ENCODE results near the gene TMEM233. TPM values are rescaled to one million over a fixed set of nuclear protein-coding genes. Genes with fewer than 3 reads are reported as not detected.

The TMEM233 gene
- total and polyA plus RNA-seq, 9 of the 15 experiments (the other 6 are each of a cell fraction or from before 2014, with no cell fraction given): 0.04 to 0.17 (median 0.07) TPM; not detected in 2

GRCh38 chr12:119576915-119577314, 16.7 kb upstream of the TMEM233 start:
- no peaks in the 10 kb centered on the region for H3K36me3 ChIP-seq (ENCODE audit: control insufficient read depth, insufficient read depth, low read length)
- H4K20me1 ChIP-seq (replicated peaks; ENCODE audit: control insufficient read depth, insufficient read depth, low read length): no peaks in the 10 kb centered on the region
- H3K27me3 ChIP-seq (ENCODE audit: control insufficient read depth in 2 of 2, insufficient read depth in 2 of 2, low read length in 2 of 2): no peaks in the 10 kb centered on the region; a peak in 2 of 5 replicates
- H3K9me3 ChIP-seq (replicated peaks; ENCODE audit: control insufficient read depth, insufficient read depth, low read depth, low read length): no peaks in the 10 kb centered on the region
- DNase-seq (ENCODE audit: extremely low read depth in 1 of 4, low spot score in 3 of 4): no peak
- WGBS (ENCODE audit: insufficient coverage, low coverage, missing lambda C conversion rate): 0% methylated on average over 1 of the region's 1 CpG
- no peak for FAIRE-seq
- H3K4me1 ChIP-seq (replicated peaks in 1 of 2; ENCODE audit: control insufficient read depth in 2 of 2, insufficient read depth in 2 of 2, low read length in 2 of 2): no peaks in the 10 kb centered on the region
- in situ Hi-C loops (cut with MboI) (no loop called here), intact Hi-C loops (cut with micrococcal nuclease) (no loop called here)
- no TSS peak for BruUV-seq (replicated peaks)
- CTCF ChIA-PET (ENCODE audit: low intra/inter-chr PET ratio): no interaction called here
- no peaks in the 10 kb centered on the region for H3K9me1 ChIP-seq (ENCODE audit: control insufficient read depth, insufficient read depth, low read length)
- no peak overlapping the region for H3K9ac ChIP-seq (ENCODE audit: insufficient read depth in 1 of 2, low read depth in 2 of 2, low read length in 2 of 2)
- no peak for ATAC-seq
- H3K4me2 ChIP-seq (ENCODE audit: insufficient read depth, low read length): no peak overlapping the region
- H2AFZ ChIP-seq (ENCODE audit: low read depth, low read length): no peak overlapping the region
- H3K79me2 ChIP-seq (ENCODE audit: control insufficient read depth, insufficient read depth, low read length): no peaks in the 10 kb centered on the region
- POLR2A ChIA-PET: no interaction called here
- no peak overlapping the region for H3K4me3 ChIP-seq
- H3K27ac ChIP-seq (ENCODE audit: extremely low read depth, low read depth, low read length): no peak overlapping the region
- TF ChIP-seq ELK1 (CRISPR knock-in tag; IDR thresholded peaks at IDR 0.05) (no peak), ZNF583 (CRISPR knock-in tag; IDR thresholded peaks at IDR 0.05) (no peak), DLX4 (CRISPR knock-in tag; IDR thresholded peaks at IDR 0.05) (no peak), CEBPG (CRISPR knock-in tag; IDR thresholded peaks at IDR 0.05) (no peak), CEBPG (tag; conservative IDR thresholded peaks at IDR 0.05 in 1 of 2, IDR thresholded peaks at IDR 0.05 in 1 of 2) (no peak), REST (IDR thresholded peaks at IDR 0.05; ENCODE audit: borderline replicate concordance) (no peak), REST (CRISPR knock-in tag; IDR thresholded peaks at IDR 0.05; ENCODE audit: low read depth) (no peak), MYBL2 (IDR thresholded peaks at IDR 0.05; ENCODE audit: low read depth) (no peak), MYBL2 (CRISPR knock-in tag; IDR thresholded peaks at IDR 0.05; ENCODE audit: borderline replicate concordance) (no peak), HES1 (IDR thresholded peaks at IDR 0.05; ENCODE audit: low read depth) (no peak), ZNF41 (CRISPR knock-in tag; conservative IDR thresholded peaks at IDR 0.05) (no peak), SMARCC2 (IDR thresholded peaks at IDR 0.05; ENCODE audit: low read depth) (no peak), NELFE (IDR thresholded peaks at IDR 0.05; ENCODE audit: insufficient read depth, insufficient read length) (no peak), SMAD4 (CRISPR knock-in tag; conservative IDR thresholded peaks at IDR 0.05) (no peak)

Data from K562 (cell line).